Esophagus squamous epithelium (tissue), 5 donors: ENCODE results near the gene MEGF10. TPM values are rescaled to one million over a fixed set of nuclear protein-coding genes. Genes with fewer than 3 reads are reported as not detected.

Experiments
- DNase-seq: peaks from one replicate; lab custom pipeline; 2025; lab: John Stamatoyannopoulos, UW
- H3K27ac ChIP-seq, 4 donors: fragments of 200-600 bp; sonication (generic); one replicate each; pipeline ENCODE4 v1.5.1; 2016 to 2019; ENCODE audit warnings: mild to moderate bottlenecking in 1 of 4
- H3K27me3 ChIP-seq, 4 donors: fragments of 200-600 bp; sonication (generic); 1 replicate in 3 of 4; 2 replicates in 1 of 4; pipeline versions ENCODE4 v1.5.1 to v1.6.0; 2017 to 2021; ENCODE audit warnings: antibody characterized with exemption in 1 of 4
- H3K36me3 ChIP-seq, 3 donors: fragments of 200-600 bp; sonication (generic); one replicate each; pipeline ENCODE4 v1.5.1; 2016 to 2019
- H3K4me1 ChIP-seq, 3 donors: fragments of 200-600 bp; sonication (generic); one replicate each; pipeline ENCODE4 v1.5.1; 2017 to 2019
- H3K4me3 ChIP-seq, 4 donors: fragments of 200-600 bp; sonication (generic); 1 replicate in 3 of 4; 2 replicates in 1 of 4; pipeline ENCODE4 v1.5.1; 2016 to 2019; ENCODE audit warnings: mild to moderate bottlenecking in 2 of 4, moderate library complexity in 1 of 4
- H3K9me3 ChIP-seq, 3 donors: fragments of 200-600 bp; sonication (generic); one replicate each; pipeline ENCODE4 v1.5.1; 2016 to 2019
- CTCF ChIP-seq, 6 experiments: fragments of 450-650 bp in 4 of 6; fragments of 200-600 bp in 2 of 6; sonication (generic) in 2 of 6; IDR thresholded peaks; one replicate each; pipeline ENCODE4 v1.5.1; 2016 to 2019; ENCODE audit warnings: antibody characterized with exemption in 6 of 6, mild to moderate bottlenecking in 4 of 6, moderate library complexity in 4 of 6
- POLR2A ChIP-seq, 4 donors: fragments of 450-650 bp; IDR thresholded peaks; one replicate each; pipeline ENCODE4 v1.6.1; 2017; ENCODE audit warnings: antibody characterized with exemption in 4 of 4, mild to moderate bottlenecking in 4 of 4, moderate library complexity in 3 of 4
- WGBS, 2 donors: methylation state at CpG; one replicate each; pipeline ENCODE4 v1.1.5; 2018; 5-methylcytosine and 5-hydroxymethylcytosine counted together
- intact Hi-C: fragments of 100-400 bp; cut with DNase I; formaldehyde crosslinking; loops from one replicate; pipeline ENCODE4 v1.15.0; 2022
- total RNA-seq, 4 donors: library from RNA; depleted of rRNA; stranded (reverse); fragments of >200 nt; gene quantifications; one replicate each; pipeline ENCODE4 v1.1.0, GENCODE V29; 2016
- donor health status: DM: yes; HTN: yes; CAD: no.

Gene MEGF10
- total RNA-seq, 4 donors from 2014 or later: 1.1 TPM; not detected in 3

DNA sequence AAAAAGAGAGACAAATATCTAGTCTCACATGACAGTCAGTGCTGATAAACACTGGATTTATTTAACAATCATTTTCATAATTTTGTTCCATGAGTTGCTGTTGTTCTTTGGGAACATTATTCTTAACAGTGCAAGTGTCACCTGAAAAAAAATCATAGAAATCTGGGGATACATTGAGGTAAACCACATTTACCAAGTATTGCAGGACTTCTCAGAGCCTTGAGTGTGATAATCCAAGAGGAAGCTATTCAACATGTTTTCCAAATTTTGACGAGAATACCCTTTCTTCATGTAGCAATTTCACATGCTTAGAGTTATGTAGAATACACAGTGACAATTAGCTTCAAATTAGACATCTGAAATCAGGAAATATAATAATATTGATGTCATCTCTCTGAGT is 108.5 kb downstream of the MEGF10 start:
- Histone ChIP-seq H3K36me3 (no peaks in the 10 kb centered on the region), H3K9me3 (no peaks in the 10 kb centered on the region), H3K27me3 (no peaks in the 10 kb centered on the region), H3K27ac (no peak overlapping the region), H3K4me1 (no peaks in the 10 kb centered on the region), H3K4me3 (no peak overlapping the region)
- 31 to 67% methylated on average over 1 of the region's 1 CpG for WGBS, 2 donors
- TF ChIP-seq POLR2A (IDR thresholded peaks at IDR 0.05): no peak
- TF ChIP-seq CTCF (IDR thresholded peaks at IDR 0.05): no peak
- DNase-seq: no peak
- intact Hi-C loops: no loop called here

DNA sequence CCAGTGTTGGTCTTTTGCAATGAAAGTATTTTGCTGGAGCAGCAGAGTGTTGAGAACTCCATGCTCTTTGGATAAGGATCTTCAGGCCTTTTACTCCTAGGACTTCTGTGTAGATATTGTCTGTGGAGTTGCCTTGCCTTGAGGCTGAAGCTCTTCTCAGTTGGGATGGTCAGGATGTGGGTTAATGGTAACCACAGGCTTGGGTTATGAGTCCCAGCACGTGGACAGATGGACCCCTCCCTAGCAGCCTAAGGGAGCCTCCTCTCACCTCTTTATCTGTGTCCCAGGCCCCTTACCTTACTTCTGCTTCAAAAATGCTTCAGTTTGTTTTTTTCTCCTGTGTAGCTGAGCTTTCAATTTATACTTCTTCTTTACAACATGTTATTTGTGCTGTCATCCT is 109.9 kb downstream of the MEGF10 start:
- H3K36me3 ChIP-seq: no peaks in the 10 kb centered on the region
- no peak for DNase-seq
- H3K4me1 ChIP-seq: no peaks in the 10 kb centered on the region
- H3K4me3 ChIP-seq: no peak overlapping the region
- no peak overlapping the region for H3K27ac ChIP-seq
- no peak for TF ChIP-seq POLR2A (IDR thresholded peaks at IDR 0.05)
- TF ChIP-seq CTCF (IDR thresholded peaks at IDR 0.05): no peak
- peaks cover 0 to 4% (median 0%) of the 10 kb centered on the region in 4 donors for H3K27me3 ChIP-seq
- no peaks in the 10 kb centered on the region for H3K9me3 ChIP-seq
- 19 to 33% methylated on average over 1 of the region's 1 CpG for WGBS, 2 donors
- intact Hi-C loops: no loop called here

DNA sequence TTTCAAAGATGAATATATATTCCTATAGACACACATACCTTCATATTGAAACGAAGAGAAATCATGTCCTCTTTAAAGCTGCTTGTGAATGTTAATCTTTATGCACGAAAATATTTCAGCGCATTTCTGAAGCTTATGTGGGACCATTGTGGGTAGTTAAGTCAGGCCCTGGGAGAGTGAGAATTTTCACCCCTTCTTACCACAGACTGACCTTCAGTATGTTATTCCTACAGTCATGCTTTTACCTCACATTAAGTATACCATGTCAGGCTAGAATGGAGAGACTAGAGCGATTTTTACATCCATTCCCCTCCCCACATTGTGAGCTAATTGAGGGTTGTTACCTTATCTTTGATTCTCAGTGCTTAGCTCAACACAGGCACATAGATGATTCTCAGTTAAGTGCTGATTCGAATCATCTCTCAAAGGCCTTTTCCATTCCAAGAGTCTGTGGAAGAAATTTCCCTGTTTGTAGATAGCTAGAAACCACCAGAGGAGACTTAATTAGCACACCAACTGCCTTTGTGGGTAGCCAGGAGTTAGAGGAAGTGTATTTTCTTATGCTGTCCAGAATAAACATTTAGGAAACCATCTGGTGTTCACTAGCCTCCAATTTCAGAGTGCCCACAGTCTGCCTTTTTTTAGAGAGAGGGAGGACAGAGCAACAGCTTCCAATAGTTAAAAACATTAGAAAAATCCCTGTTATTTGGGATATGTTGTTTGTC is 110.5 kb downstream of the MEGF10 start:
- Histone ChIP-seq H3K9me3 (no peaks in the 10 kb centered on the region), H3K36me3 (no peaks in the 10 kb centered on the region), H3K4me3 (no peak overlapping the region), H3K4me1 (no peaks in the 10 kb centered on the region), H3K27ac (no peak overlapping the region), H3K27me3 (peaks cover 0 to 5% (median 0%) of the 10 kb centered on the region in 4 donors)
- DNase-seq: no peak
- no peak for TF ChIP-seq CTCF (IDR thresholded peaks at IDR 0.05)
- no peak for TF ChIP-seq POLR2A (IDR thresholded peaks at IDR 0.05)
- intact Hi-C loops: no loop called here
- WGBS, 2 donors: 62 to 72% methylated on average over 5 of the region's 5 CpGs

DNA sequence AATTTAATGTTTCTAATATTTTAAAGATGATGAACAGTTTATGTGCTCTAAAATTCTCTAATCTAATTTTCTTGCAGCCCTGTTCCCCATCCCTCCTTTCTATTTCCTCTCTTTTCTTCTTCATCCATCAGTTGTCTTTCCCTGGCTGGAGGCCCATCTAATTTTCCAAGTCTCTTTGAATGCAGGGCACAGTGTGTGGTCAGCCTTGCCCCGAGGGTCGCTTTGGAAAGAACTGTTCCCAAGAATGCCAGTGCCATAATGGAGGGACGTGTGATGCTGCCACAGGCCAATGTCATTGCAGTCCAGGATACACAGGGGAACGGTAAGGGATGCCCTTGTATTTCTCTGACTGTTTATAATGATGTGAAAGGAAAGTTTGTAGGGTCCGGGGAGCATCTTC is 111.8 kb downstream of the MEGF10 start:
- no peak for TF ChIP-seq POLR2A (IDR thresholded peaks at IDR 0.05)
- no peak for TF ChIP-seq CTCF (IDR thresholded peaks at IDR 0.05)
- intact Hi-C loops: no loop called here
- Histone ChIP-seq H3K36me3 (no peaks in the 10 kb centered on the region), H3K4me3 (no peak overlapping the region), H3K27ac (no peak overlapping the region), H3K4me1 (no peaks in the 10 kb centered on the region), H3K9me3 (no peaks in the 10 kb centered on the region), H3K27me3 (peaks cover 0 to 5% (median 0%) of the 10 kb centered on the region in 4 donors)
- WGBS, 2 donors: 67 to 79% methylated on average over 5 of the region's 5 CpGs
- no peak for DNase-seq

GRCh38 chr5:127404190-127404589 is 113.6 kb downstream of the MEGF10 start:
- H3K27me3 ChIP-seq: peaks cover 0 to 5% (median 0%) of the 10 kb centered on the region in 4 donors
- no peak for DNase-seq
- intact Hi-C loops: no loop called here
- no peaks in the 10 kb centered on the region for H3K4me1 ChIP-seq
- H3K27ac ChIP-seq: no peak overlapping the region
- H3K36me3 ChIP-seq: no peaks in the 10 kb centered on the region
- TF ChIP-seq CTCF (IDR thresholded peaks at IDR 0.05): no peak
- TF ChIP-seq POLR2A (IDR thresholded peaks at IDR 0.05): no peak
- WGBS, 2 donors: 92% methylated on average over 3 of the region's 3 CpGs
- H3K4me3 ChIP-seq: no peak overlapping the region
- no peaks in the 10 kb centered on the region for H3K9me3 ChIP-seq
